MM.1S (cell line): Measurements from ENCODE around the gene PLAAT4.
A peak's percentile ranks its signal among the peaks of the same experiment; 100 is the strongest.
"Not testable (repeated sequence)": the region's sequence is repeated elsewhere in the genome, so short reads cannot be mapped to it uniquely, and the experiment has no call there.

Experiments used
- DNase-seq: peaks from one replicate; pipeline ENCODE4 v3.0.0-alpha.2; 2015
- H2AFZ ChIP-seq: fragments of 300-600 bp; sonication (generic); 2 replicates; pipeline ENCODE4 v1.6.0; 2016; ENCODE audit warnings: antibody characterized with exemption, low read length
- H3F3A ChIP-seq: fragments of 300-600 bp; sonication (generic); 2 replicates; pipeline ENCODE4 v1.6.1; 2016; ENCODE audit warnings: mild to moderate bottlenecking, antibody characterized with exemption, low read length, moderate library complexity, mixed read lengths; ENCODE audit not compliant: insufficient read depth
- H3K27ac ChIP-seq: fragments of 300-600 bp; sonication (generic); 2 replicates; pipeline ENCODE4 v1.5.1; 2016; ENCODE audit warnings: mild to moderate bottlenecking, low read length
- H3K27me3 ChIP-seq: fragments of 300-600 bp; sonication (generic); replicated peaks from 2 replicates; pipeline ENCODE4 v1.6.0; 2016; ENCODE audit warnings: low read length; ENCODE audit not compliant: insufficient read depth
- H3K36me3 ChIP-seq: fragments of 300-600 bp; sonication (generic); replicated peaks from 2 replicates; pipeline ENCODE4 v1.6.1; 2016; ENCODE audit warnings: mild to moderate bottlenecking, low read length, mixed read lengths; ENCODE audit not compliant: insufficient read depth
- H3K4me1 ChIP-seq: fragments of 300-600 bp; sonication (generic); 2 replicates; pipeline ENCODE4 v1.6.1; 2016; ENCODE audit warnings: low read length, mixed read lengths
- H3K4me2 ChIP-seq: fragments of 300-600 bp; sonication (generic); 2 replicates; pipeline ENCODE4 v1.6.0; 2016; ENCODE audit warnings: low read depth, low read length
- H3K4me3 ChIP-seq: fragments of 300-600 bp; sonication (generic); 2 replicates; pipeline ENCODE4 v1.5.1; 2016; ENCODE audit warnings: low read length, mixed read lengths
- H3K79me2 ChIP-seq: fragments of 300-600 bp; sonication (generic); 2 replicates; pipeline ENCODE4 v1.6.1; 2016; ENCODE audit warnings: mixed run types, low read length, mixed read lengths
- H3K9ac ChIP-seq: fragments of 300-600 bp; sonication (generic); 2 replicates; pipeline ENCODE4 v1.6.1; 2016; ENCODE audit warnings: low read length, mixed read lengths
- H3K9me2 ChIP-seq: fragments of 300-600 bp; sonication (generic); replicated peaks from 2 replicates; pipeline ENCODE4 v1.6.1; 2016; ENCODE audit warnings: mild to moderate bottlenecking, low read length, mixed read lengths; ENCODE audit not compliant: insufficient read depth
- H3K9me3 ChIP-seq: fragments of 300-600 bp; sonication (generic); replicated peaks from 2 replicates; pipeline ENCODE4 v1.6.1; 2016; ENCODE audit warnings: mild to moderate bottlenecking, low read length, mixed read lengths; ENCODE audit not compliant: insufficient read depth
- H4K20me1 ChIP-seq: fragments of 300-600 bp; sonication (generic); 2 replicates; pipeline ENCODE4 v1.6.1; 2016; ENCODE audit warnings: mild to moderate bottlenecking, low read length, moderate library complexity, mixed read lengths; ENCODE audit not compliant: insufficient read depth
- CTCF ChIP-seq: fragments of 300-600 bp; sonication (generic); IDR thresholded peaks from 2 replicates; pipeline ENCODE4 v1.5.1; 2016; ENCODE audit warnings: antibody characterized with exemption, low read length, mixed read lengths
- EZH2 ChIP-seq: fragments of 300-600 bp; sonication (generic); optimal IDR thresholded peaks from 2 replicates; pipeline ENCODE3; 2017; ENCODE audit warnings: low read depth, mild to moderate bottlenecking, antibody characterized with exemption, low read length, mixed read lengths
- EZH2phosphoT487 ChIP-seq: fragments of 300-600 bp; sonication (generic); IDR thresholded peaks from 2 replicates; pipeline ENCODE4 v1.6.1; 2018; ENCODE audit warnings: antibody characterized with exemption, low read length

The PLAAT4 gene

GRCh38 chr11:63530021-63530420 lies 6.6 kb upstream of the PLAAT4 start:
- Histone ChIP-seq H3K9ac (no peak overlapping the region), H3K27ac (no peak overlapping the region)

GRCh38 chr11:63531074-63531792 lies 5.4 kb upstream of the PLAAT4 start:
- H3K9me2 ChIP-seq, H3K4me2 ChIP-seq, H3K9ac ChIP-seq, H4K20me1 ChIP-seq, H3K4me3 ChIP-seq, H3K27me3 ChIP-seq, H3K9me3 ChIP-seq, H3K79me2 ChIP-seq, H3K36me3 ChIP-seq, H3K27ac ChIP-seq, H2AFZ ChIP-seq: not testable (repeated sequence)
- peaks cover 25% of the 10 kb centered on the region for H3F3A ChIP-seq
- DNase-seq: peak; percentile 84
- H3K4me1 ChIP-seq: peaks cover 19% of the 10 kb centered on the region

More at GRCh38 chr11:63530021-63530420, 6.6 kb upstream of the PLAAT4 start:
- Histone ChIP-seq H3K4me2 (no peak overlapping the region), H3K4me3 (no peak overlapping the region), H2AFZ (no peak overlapping the region), H3K9me3 (no peaks in the 10 kb centered on the region), H3K9me2 (no peaks in the 10 kb centered on the region), H4K20me1 (no peaks in the 10 kb centered on the region), H3K27me3 (no peaks in the 10 kb centered on the region), H3F3A (peaks cover 13% of the 10 kb centered on the region), H3K36me3 (no peaks in the 10 kb centered on the region), H3K4me1 (peaks cover 8% of the 10 kb centered on the region), H3K79me2 (no peaks in the 10 kb centered on the region)
- no peak for DNase-seq
- no peak for TF ChIP-seq EZH2phosphoT487
- TF ChIP-seq EZH2: no peak
- no peak for TF ChIP-seq CTCF

GRCh38 chr11:63532117-63532516 lies 4.5 kb upstream of the PLAAT4 start:
- no peak for DNase-seq
- Histone ChIP-seq H3K9me2 (no peaks in the 10 kb centered on the region), H4K20me1 (no peaks in the 10 kb centered on the region), H3K4me1 (peaks cover 24% of the 10 kb centered on the region), H3K79me2 (no peaks in the 10 kb centered on the region), H3K27ac (no peak overlapping the region), H3K27me3 (no peaks in the 10 kb centered on the region), H3F3A (peaks cover 29% of the 10 kb centered on the region), H3K4me3 (no peak overlapping the region), H3K36me3 (no peaks in the 10 kb centered on the region), H2AFZ (no peak overlapping the region), H3K9ac (no peak overlapping the region), H3K4me2 (no peak overlapping the region), H3K9me3 (no peaks in the 10 kb centered on the region)
- TF ChIP-seq EZH2phosphoT487: no peak
- no peak for TF ChIP-seq CTCF
- no peak for TF ChIP-seq EZH2

GRCh38 chr11:63532799-63533475 lies 3.7 kb upstream of the PLAAT4 start:
- Histone ChIP-seq H2AFZ (no peak overlapping the region), H3F3A (peaks cover 30% of the 10 kb centered on the region), H3K4me2 (no peak overlapping the region), H3K9me2 (no peaks in the 10 kb centered on the region), H3K79me2 (no peaks in the 10 kb centered on the region), H3K27me3 (no peaks in the 10 kb centered on the region), H3K27ac (no peak overlapping the region), H3K36me3 (no peaks in the 10 kb centered on the region), H3K9me3 (no peaks in the 10 kb centered on the region), H3K9ac (no peak overlapping the region), H3K4me3 (no peak overlapping the region), H3K4me1 (peaks cover 29% of the 10 kb centered on the region), H4K20me1 (no peaks in the 10 kb centered on the region)
- no peak for DNase-seq
- TF ChIP-seq CTCF (no peak), EZH2phosphoT487 (no peak), EZH2 (no peak)
